AG04450 (cell line): Measurements from ENCODE around the gene SORL1-AS1.

Experiments used
- CTCF ChIA-PET: fragments of 300-600, 350-600 bp; formaldehyde crosslinking; extraction: SDS; loops from one replicate; lab custom pipeline; 2022; ENCODE audit warnings: antibody characterized with exemption, inconsistent platforms; lab: Charles Lee
- POLR2A ChIA-PET: fragments of 350-600 bp; formaldehyde crosslinking; extraction: SDS; loops from one replicate; lab custom pipeline; 2021; ENCODE audit warnings: antibody characterized with exemption, inconsistent platforms; lab: Yijun Ruan, JAX
- DNase-seq: peaks from one replicate; pipeline ENCODE4 v3.0.0-alpha.2; 2011; ENCODE audit warnings: low read depth, low spot score
- H3K27ac ChIP-seq: one replicate; pipeline ENCODE4 v1.5.1; 2012; ENCODE audit warnings: low read depth, low read length, control low read depth
- H3K27me3 ChIP-seq: one replicate; pipeline ENCODE4 v1.6.0; 2012; ENCODE audit warnings: low read length; ENCODE audit not compliant: control insufficient read depth, insufficient read depth
- H3K4me3 ChIP-seq: 2 replicates; pipeline ENCODE4 v1.5.1; 2011; ENCODE audit warnings: mild to moderate bottlenecking, low read depth, low read length, control low read depth
- H3K9me3 ChIP-seq: 2 replicates; pipeline ENCODE4 v1.5.1; 2012; ENCODE audit warnings: low read length; ENCODE audit not compliant: control insufficient read depth, insufficient read depth
- CTCF ChIP-seq: IDR thresholded peaks from 2 replicates; pipeline ENCODE4 v1.5.1; 2011; ENCODE audit warnings: low read depth, low read length, control low read depth, inconsistent platforms

Gene SORL1-AS1

GRCh38 chr11:121456816-121457431 is 4.2 kb upstream of the SORL1-AS1 start:
- ChIA-PET CTCF (interaction anchor here (1.6 kb wide), 1 partner anchor 135 kb away, joined by 4 read pairs; no protein-coding TSS in a partner anchor), POLR2A (no interaction called here)
- H3K27ac ChIP-seq, result no peak overlapping the region
- no peaks in the 10 kb centered on the region; the same call in 1 of the 2 replicates for H3K9me3 ChIP-seq
- no peaks in the 10 kb centered on the region for H3K27me3 ChIP-seq
- no peak overlapping the region for H3K4me3 ChIP-seq
- DNase-seq, result no peak
- no peak for TF ChIP-seq CTCF

- POLR2A ChIA-PET, result no interaction called here
- TF ChIP-seq CTCF, result no peak
- peaks cover 2% of the 10 kb centered on the region for H3K27me3 ChIP-seq
- no peak for DNase-seq
- H3K27ac ChIP-seq, result no peak overlapping the region
- no peaks in the 10 kb centered on the region; the same call in 1 of the 2 replicates for H3K9me3 ChIP-seq
- H3K4me3 ChIP-seq, result no peak overlapping the region
- CTCF ChIA-PET, result interaction anchor here (1.6 kb wide), 1 partner anchor 136 kb away, joined by 4 read pairs; no protein-coding TSS in a partner anchor
Measured at GRCh38 chr11:121456151-121456550, 3.4 kb upstream of the SORL1-AS1 start.

- DNase-seq, result no peak
- no peak for TF ChIP-seq CTCF
- POLR2A ChIA-PET, result no interaction called here
- H3K4me3 ChIP-seq, result no peak overlapping the region
- peaks cover 11% of the 10 kb centered on the region for H3K27me3 ChIP-seq
- H3K9me3 ChIP-seq, result no peaks in the 10 kb centered on the region; the same call in 1 of the 2 replicates
- H3K27ac ChIP-seq, result no peak overlapping the region
- CTCF ChIA-PET, result no interaction called here
Measured at GRCh38 chr11:121455115-121455514, 2.3 kb upstream of the SORL1-AS1 start.

GRCh38 chr11:121453589-121454299 is 977 bp upstream of the SORL1-AS1 start:
- ChIA-PET POLR2A (no interaction called here), CTCF (no interaction called here)
- H3K4me3 ChIP-seq, result no peak overlapping the region
- no peak for TF ChIP-seq CTCF
- H3K27me3 ChIP-seq, result peaks cover 11% of the 10 kb centered on the region
- DNase-seq, result no peak
- no peaks in the 10 kb centered on the region; the same call in 1 of the 2 replicates for H3K9me3 ChIP-seq
- no peak overlapping the region for H3K27ac ChIP-seq
